ENCODE measurements around the gene DNM3.

The DNM3 gene

DNA sequence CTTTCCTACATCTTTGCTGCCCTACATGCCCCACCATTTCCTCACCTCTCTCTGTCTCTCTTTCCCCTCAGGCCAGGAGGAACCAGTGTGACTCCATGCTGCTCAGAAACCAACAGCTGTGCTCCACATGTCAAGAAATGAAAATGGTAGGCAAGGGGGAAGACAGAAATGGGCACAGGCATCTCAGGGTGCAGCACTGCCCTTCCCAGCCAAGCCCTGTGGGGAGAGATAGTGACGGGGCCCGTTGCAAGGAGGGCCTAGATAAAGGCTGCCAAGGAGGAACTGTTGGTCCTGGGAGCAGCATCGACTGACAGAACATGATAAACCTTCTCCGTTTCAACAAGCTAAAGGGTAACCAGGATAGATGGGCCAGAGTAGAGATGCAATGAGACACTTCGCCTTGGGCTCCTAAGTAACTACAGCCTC is 615.1 kb downstream of the DNM3 start:
- TF ChIP-seq, protein P1, sequence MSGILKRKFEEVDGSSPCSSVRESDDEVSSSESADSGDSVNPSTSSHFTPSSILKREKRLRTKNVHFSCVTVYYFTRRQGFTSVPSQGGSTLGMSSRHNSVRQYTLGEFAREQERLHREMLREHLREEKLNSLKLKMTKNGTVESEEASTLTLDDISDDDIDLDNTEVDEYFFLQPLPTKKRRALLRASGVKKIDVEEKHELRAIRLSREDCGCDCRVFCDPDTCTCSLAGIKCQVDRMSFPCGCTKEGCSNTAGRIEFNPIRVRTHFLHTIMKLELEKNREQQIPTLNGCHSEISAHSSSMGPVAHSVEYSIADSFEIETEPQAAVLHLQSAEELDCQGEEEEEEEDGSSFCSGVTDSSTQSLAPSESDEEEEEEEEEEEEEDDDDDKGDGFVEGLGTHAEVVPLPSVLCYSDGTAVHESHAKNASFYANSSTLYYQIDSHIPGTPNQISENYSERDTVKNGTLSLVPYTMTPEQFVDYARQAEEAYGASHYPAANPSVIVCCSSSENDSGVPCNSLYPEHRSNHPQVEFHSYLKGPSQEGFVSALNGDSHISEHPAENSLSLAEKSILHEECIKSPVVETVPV (CRISPR knock-in tag; IDR thresholded peaks at IDR 0.05), result no peak
- TF ChIP-seq, protein P2, sequence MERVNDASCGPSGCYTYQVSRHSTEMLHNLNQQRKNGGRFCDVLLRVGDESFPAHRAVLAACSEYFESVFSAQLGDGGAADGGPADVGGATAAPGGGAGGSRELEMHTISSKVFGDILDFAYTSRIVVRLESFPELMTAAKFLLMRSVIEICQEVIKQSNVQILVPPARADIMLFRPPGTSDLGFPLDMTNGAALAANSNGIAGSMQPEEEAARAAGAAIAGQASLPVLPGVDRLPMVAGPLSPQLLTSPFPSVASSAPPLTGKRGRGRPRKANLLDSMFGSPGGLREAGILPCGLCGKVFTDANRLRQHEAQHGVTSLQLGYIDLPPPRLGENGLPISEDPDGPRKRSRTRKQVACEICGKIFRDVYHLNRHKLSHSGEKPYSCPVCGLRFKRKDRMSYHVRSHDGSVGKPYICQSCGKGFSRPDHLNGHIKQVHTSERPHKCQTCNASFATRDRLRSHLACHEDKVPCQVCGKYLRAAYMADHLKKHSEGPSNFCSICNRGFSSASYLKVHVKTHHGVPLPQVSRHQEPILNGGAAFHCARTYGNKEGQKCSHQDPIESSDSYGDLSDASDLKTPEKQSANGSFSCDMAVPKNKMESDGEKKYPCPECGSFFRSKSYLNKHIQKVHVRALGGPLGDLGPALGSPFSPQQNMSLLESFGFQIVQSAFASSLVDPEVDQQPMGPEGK (CRISPR knock-in tag; IDR thresholded peaks at IDR 0.05; ENCODE audit: borderline replicate concordance), result no peak
- TF ChIP-seq TCF4 (CRISPR knock-in tag; IDR thresholded peaks at IDR 0.05; ENCODE audit: borderline replicate concordance) (no peak), RARB (CRISPR knock-in tag; IDR thresholded peaks at IDR 0.05) (no peak), GLIS3 (CRISPR knock-in tag; IDR thresholded peaks at IDR 0.05) (no peak), ISL1 (CRISPR knock-in tag; IDR thresholded peaks at IDR 0.05) (no peak), ZNF8 (CRISPR knock-in tag; IDR thresholded peaks at IDR 0.05) (no peak), CSDC2 (CRISPR knock-in tag; IDR thresholded peaks at IDR 0.05) (no peak), ZNF565 (CRISPR knock-in tag; conservative IDR thresholded peaks at IDR 0.05; ENCODE audit: low read depth) (no peak)
- TF ChIP-seq, protein P3, sequence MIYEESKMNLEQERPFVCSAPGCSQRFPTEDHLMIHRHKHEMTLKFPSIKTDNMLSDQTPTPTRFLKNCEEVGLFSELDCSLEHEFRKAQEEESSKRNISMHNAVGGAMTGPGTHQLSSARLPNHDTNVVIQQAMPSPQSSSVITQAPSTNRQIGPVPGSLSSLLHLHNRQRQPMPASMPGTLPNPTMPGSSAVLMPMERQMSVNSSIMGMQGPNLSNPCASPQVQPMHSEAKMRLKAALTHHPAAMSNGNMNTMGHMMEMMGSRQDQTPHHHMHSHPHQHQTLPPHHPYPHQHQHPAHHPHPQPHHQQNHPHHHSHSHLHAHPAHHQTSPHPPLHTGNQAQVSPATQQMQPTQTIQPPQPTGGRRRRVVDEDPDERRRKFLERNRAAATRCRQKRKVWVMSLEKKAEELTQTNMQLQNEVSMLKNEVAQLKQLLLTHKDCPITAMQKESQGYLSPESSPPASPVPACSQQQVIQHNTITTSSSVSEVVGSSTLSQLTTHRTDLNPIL (CRISPR knock-in tag; IDR thresholded peaks at IDR 0.05; ENCODE audit: low read depth), result no peak
- ATAC-seq, result no peak

DNA sequence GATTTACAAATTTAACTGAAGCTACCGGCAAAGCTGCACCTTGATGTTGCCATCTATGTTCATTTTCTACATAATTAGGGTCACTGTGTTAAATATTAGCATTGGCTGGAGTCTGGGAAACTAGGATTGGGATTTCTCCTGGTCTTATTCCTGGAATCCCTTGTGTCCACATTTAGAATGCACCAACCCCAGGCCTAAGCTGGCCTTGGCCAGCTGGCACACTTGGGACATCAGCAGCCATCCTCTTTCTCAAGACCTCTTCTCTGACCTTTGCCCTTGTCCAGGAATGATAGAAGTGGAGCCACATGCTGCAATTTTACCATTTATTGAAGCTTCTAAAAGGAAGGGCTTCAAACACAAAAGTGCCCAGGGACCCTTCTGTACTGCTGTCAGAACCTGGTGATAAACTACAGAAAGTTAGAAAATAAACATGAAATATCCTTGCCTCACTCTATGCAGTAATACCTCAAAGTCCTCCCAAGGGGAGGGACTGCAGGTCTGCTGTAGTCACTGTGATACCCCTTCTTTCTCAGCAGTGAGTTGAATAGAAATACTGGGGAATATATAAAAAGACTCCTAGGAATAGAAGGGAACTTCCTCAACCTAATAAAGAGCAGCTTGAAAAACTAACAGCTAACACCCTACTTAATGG is 616.3 kb downstream of the DNM3 start:
- TF ChIP-seq ZNF565 (CRISPR knock-in tag; conservative IDR thresholded peaks at IDR 0.05; ENCODE audit: low read depth), result no peak
- TF ChIP-seq ISL1 (CRISPR knock-in tag; IDR thresholded peaks at IDR 0.05), result no peak
- no peak for TF ChIP-seq ZFP3 (CRISPR knock-in tag; IDR thresholded peaks at IDR 0.05)
- TF ChIP-seq TOX (CRISPR knock-in tag; IDR thresholded peaks at IDR 0.05; ENCODE audit: borderline replicate concordance), result no peak
- TF ChIP-seq ZNF8 (CRISPR knock-in tag; IDR thresholded peaks at IDR 0.05), result no peak
- TF ChIP-seq, protein P3 (CRISPR knock-in tag; IDR thresholded peaks at IDR 0.05; ENCODE audit: low read depth), result no peak
- TF ChIP-seq, protein P4, sequence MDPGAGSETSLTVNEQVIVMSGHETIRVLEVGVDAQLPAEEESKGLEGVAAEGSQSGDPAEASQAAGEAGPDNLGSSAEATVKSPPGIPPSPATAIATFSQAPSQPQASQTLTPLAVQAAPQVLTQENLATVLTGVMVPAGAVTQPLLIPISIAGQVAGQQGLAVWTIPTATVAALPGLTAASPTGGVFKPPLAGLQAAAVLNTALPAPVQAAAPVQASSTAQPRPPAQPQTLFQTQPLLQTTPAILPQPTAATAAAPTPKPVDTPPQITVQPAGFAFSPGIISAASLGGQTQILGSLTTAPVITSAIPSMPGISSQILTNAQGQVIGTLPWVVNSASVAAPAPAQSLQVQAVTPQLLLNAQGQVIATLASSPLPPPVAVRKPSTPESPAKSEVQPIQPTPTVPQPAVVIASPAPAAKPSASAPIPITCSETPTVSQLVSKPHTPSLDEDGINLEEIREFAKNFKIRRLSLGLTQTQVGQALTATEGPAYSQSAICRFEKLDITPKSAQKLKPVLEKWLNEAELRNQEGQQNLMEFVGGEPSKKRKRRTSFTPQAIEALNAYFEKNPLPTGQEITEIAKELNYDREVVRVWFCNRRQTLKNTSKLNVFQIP (CRISPR knock-in tag; IDR thresholded peaks at IDR 0.05; ENCODE audit: borderline replicate concordance, low read depth), result no peak
- no peak for TF ChIP-seq ZNF70 (CRISPR knock-in tag; IDR thresholded peaks at IDR 0.05)
- TF ChIP-seq ESRRG (CRISPR knock-in tag; IDR thresholded peaks at IDR 0.05), result no peak
- no peak for TF ChIP-seq ZC3H10 (CRISPR knock-in tag; IDR thresholded peaks at IDR 0.05)
- no peak for TF ChIP-seq TCF4 (CRISPR knock-in tag; IDR thresholded peaks at IDR 0.05; ENCODE audit: borderline replicate concordance)
- TF ChIP-seq, protein P5, sequence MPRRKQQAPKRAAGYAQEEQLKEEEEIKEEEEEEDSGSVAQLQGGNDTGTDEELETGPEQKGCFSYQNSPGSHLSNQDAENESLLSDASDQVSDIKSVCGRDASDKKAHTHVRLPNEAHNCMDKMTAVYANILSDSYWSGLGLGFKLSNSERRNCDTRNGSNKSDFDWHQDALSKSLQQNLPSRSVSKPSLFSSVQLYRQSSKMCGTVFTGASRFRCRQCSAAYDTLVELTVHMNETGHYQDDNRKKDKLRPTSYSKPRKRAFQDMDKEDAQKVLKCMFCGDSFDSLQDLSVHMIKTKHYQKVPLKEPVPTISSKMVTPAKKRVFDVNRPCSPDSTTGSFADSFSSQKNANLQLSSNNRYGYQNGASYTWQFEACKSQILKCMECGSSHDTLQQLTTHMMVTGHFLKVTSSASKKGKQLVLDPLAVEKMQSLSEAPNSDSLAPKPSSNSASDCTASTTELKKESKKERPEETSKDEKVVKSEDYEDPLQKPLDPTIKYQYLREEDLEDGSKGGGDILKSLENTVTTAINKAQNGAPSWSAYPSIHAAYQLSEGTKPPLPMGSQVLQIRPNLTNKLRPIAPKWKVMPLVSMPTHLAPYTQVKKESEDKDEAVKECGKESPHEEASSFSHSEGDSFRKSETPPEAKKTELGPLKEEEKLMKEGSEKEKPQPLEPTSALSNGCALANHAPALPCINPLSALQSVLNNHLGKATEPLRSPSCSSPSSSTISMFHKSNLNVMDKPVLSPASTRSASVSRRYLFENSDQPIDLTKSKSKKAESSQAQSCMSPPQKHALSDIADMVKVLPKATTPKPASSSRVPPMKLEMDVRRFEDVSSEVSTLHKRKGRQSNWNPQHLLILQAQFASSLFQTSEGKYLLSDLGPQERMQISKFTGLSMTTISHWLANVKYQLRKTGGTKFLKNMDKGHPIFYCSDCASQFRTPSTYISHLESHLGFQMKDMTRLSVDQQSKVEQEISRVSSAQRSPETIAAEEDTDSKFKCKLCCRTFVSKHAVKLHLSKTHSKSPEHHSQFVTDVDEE (CRISPR knock-in tag; IDR thresholded peaks at IDR 0.05), result no peak
- TF ChIP-seq CSDC2 (CRISPR knock-in tag; IDR thresholded peaks at IDR 0.05), result no peak
- TF ChIP-seq BACH2 (CRISPR knock-in tag; IDR thresholded peaks at IDR 0.05; ENCODE audit: borderline replicate concordance), result no peak
- no peak for TF ChIP-seq RARB (CRISPR knock-in tag; IDR thresholded peaks at IDR 0.05)
- TF ChIP-seq, protein P1 (CRISPR knock-in tag; IDR thresholded peaks at IDR 0.05), result no peak
- no peak for TF ChIP-seq OSR1 (CRISPR knock-in tag; IDR thresholded peaks at IDR 0.05)
- no peak for ATAC-seq

Measured in SK-N-SH treated with all-trans-retinoic acid at 6 μM for 48 hours (cell line).